Umbilical cord (tissue), 2 donors: ENCODE measurements around the gene EMC10. TPM values are rescaled to one million over a fixed set of nuclear protein-coding genes. Genes with fewer than 3 reads are reported as not detected.
A peak's percentile ranks its signal among the peaks of the same experiment; 100 is the strongest.
"Not testable (repeated sequence)": the region's sequence is repeated elsewhere in the genome, so short reads cannot be mapped to it uniquely, and the experiment has no call there.

Experiments used
- DNase-seq: peaks from one replicate; pipeline ENCODE4 v3.0.0-alpha.2; 2015; ENCODE audit warnings: low spot score
- total RNA-seq: library from RNA; depleted of rRNA; stranded (reverse); fragments of >200 nt; gene quantifications from one replicate; pipeline ENCODE4 v1.2.3, GENCODE V29; 2014; ENCODE audit warnings: low replicate concordance; ENCODE audit not compliant: insufficient read depth

The EMC10 gene
- total RNA-seq, 1 donor from 2014 or later = 37.1 TPM

DNA sequence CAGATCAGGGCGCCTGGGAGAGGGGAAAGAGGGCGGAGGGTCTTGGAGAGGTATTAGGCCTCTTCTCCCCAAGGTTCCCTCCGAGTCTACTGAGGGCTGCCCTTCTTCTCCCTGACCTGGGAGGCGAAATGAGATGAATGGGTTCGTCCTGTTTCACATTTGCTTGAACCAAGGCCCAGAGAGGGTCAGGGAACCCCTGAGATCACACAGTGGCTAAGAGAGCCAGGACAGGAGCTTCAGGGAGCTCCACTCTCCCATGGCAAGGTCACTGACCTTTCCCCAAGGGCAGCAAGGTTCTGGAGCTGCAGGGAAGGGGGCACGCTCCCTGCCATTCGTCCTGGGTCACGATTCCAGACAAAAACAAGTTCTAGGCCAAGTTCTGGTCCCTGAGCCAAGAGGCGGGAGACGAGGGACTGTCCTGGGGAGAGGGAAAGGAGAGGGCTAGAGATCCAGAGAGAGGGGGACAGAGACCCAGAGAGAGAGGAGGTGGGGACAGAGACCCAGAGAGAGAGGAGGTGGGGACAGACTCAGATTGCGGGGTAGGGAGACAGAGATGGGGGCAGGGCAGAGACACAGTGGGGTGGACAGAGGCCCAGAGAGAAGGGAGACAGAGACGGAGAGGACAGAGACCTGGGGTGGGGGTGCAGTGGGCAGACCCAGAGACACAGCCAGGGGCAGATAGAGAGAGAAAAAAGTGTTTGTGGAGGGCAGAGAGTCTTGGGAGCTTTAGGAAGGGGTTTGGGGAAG is 36.9 kb downstream of the EMC10 start:
- no peak for DNase-seq

DNA sequence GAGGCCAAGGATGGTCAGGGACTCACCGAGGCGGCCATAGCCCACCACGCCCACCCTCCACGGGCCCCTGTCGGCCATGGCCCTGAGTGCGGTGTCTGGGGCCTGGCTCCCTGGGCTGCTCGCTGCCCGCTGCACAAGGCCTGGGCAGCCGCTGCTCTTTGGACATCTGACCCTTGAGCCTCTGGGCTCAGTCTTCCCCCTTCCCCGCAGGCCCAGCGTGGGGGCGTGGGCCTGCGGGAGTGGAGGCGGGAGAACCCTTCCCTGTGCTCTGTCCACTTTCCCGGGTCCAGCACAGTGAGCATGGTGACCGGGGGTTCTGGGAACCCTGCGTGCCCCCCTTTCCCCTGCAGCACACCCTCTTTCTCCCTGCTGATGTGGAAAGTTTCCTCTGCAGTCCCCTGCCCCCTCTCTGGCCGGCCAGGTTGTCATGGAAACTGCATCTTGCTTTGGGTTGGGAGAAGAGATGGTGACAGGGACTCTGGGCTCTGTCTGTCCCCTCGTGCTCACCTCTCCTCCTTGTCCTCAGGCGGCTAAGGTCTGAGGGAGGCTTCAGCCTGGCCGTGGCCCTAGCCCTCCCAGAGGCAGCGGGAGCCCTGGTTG is 37.5 kb downstream of the EMC10 start, which contains the start of gene ASPDH:
ASPDH (minus strand) TSS at position 168 of the 600 bp plus-strand sequence; CDS start at position 78, 90 bp downstream.
- no peak for DNase-seq

DNA sequence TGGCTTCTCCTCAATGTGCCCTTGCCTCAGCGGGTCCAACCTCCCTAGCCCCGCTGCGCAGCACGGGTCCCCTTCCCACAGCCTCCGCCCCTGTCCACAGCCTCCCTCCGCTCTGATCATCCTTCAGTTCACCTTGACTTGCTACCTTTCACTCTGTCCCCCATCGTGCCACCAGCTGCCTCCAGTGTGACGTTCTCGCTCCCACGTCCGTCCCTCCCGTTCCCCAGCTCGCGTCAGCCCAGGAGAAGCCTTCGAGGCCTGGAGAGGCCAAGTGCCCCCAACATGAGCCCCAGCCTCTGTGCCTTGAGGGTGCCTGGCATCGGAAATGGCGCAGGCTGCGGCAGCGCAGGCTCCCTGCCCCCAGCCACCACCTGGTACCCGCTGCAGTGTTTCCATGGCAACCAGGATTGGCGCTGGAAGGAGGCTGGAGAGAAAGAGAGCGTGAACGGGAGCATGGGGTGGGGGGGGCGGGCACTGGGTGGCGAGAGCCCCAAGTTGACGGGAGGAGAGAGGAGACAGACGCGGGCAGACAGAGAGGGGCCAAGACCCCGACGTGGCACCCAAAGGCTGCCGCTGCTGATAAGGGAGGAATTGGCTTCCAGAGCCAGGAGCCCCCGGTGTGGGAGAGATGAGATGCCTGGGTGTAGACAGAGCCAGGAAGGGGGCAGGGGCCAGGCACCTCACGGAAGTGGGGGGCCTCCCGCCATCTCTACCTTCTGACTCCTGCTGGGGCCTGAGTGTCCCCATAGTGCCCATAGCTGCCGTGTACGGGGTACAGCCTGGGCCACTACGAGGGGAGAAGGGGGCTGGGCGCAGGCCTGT is 38.2 kb downstream of the EMC10 start:
- DNase-seq = no peak

DNA sequence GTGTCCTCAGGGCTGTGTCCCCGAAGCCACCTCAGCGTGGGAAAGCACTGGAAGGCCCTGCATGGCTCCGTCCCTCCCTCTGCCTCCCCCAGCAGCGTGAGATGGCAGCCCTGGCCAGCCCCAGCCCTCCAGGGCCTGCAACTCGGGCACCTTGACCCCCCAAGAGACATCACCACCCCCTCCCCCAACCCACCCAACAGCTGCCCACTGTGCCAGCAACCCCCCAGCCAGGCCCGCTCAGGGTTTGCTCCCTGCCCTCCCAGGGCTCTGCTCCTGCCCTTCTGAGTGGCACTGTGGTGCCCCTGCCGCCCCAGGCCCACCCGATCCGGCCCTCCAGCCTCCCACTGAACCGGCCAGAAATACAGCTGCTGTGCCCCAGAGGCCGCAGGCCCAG is 38.9 kb downstream of the EMC10 start:
- no peak for DNase-seq

DNA sequence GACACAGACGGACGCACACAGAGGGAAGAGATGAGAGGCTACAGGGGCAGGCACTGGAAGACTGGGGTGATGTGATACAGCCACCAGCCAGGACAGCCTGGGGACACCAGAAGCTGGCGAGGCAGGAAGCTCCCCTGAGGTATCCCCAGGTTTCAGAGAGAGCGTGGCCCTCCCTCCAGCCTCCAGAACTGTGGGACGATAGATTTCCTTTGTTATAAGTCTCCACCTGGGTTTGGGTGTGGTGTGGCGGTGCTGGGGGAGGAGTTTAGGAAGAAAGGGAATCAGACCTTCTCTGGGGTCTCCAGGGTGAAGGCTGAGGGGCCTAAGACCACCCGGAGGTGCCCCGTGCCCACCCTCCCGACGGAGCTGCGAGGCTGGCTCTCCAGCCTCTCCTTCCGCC is 40.1 kb downstream of the EMC10 start:
- DNase-seq = no peak

DNA sequence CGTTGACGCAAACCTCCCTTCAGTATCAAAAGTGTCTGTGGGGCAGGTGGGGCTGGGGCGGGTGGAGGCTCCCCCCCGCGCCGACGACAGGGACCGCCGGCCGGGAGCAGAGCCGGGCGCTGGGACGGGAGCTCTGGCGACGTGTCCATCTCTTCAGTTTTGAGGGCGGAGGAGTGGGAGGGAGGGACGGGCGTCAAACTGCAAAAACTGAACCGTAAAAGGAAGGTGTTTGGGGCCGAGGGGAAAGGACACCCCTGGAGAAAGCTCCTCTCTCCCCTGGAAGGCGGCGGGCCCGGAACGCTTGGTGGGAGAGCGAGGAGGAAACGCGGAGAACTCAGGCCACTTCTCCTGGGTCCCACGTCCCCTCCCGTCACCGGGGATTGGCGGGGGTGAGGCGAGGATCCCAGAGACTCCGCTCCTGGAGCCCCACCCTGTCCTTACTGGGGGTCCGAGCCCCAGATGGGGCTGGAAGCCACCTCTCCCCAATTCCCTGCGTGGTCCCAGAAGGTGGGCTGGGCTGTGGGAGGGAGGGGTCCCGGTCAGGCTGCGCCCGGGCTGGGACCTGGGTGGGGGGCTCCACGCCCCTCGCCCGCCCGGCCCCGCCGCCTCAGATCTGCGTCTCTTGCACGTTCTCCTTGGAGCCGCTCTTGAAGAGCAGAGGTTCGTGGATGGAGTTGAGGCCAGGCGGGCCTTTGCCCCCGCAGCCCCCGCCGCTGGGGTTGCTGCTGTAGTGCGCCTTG is 40.8 kb downstream of the EMC10 start:
- DNase-seq = no peak

DNA sequence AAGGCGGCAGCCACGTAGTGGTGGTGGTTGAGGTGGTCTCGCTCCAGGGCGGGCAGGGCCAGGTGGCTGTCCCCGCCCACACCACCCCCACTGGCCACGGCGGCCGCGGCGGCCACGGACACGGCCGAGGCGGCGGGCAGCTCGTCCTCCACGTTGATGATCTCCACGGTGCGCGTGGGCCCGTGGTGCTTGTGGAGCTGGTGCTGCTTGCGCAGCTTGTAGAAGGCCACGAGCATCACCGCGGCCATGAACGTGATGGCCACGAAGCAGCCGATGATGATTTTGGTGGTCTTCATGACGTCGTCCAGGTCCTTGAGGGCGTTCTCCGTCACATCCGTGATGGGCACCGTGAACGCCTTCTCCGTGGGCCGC is 41.4 kb downstream of the EMC10 start:
- DNase-seq = no peak

DNA sequence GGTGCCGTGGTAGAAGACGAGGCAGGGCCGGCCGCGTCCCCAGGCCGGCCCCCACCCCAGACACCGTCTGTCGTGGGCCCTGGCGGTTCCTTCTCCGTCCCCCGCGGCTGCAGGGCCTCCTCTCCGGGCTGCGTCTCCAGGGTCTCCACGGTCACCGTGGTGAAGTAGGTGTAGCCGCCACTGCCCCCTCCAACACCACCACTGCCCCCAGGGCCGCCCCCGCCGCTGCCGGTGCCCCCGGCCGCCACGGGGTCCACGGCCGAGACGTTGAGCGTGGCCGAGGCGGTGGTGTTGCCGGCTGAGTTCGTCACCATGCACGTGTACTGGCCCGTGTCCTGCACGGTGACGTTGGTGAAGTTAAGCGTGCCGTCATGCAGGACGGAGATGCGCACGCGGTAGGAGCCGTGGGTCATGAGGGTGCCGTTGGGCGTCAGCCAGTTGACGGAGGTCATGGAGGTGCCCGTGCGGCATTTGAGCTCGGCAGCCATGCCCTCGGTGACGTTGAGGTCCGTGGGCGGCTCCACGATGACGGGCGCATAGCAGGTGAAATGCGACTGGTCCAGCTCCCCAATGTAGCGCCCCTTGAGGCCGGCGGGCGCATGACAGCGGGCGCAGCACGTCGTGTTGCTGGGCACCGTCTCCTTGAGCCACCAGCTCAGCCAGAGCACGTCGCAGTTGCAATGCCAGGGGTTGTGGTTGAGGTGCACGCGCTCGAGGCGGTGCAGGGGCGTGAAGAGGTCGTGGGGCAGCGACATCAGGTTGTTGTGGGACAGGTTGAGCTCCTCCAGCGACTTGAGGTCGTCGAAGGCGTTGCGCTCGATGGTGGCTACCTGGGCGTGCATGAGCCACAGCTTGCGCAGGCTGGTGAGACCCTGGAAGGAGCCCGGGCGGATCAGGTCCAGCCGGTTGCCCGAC is 42.0 kb downstream of the EMC10 start:
- no peak for DNase-seq

DNA sequence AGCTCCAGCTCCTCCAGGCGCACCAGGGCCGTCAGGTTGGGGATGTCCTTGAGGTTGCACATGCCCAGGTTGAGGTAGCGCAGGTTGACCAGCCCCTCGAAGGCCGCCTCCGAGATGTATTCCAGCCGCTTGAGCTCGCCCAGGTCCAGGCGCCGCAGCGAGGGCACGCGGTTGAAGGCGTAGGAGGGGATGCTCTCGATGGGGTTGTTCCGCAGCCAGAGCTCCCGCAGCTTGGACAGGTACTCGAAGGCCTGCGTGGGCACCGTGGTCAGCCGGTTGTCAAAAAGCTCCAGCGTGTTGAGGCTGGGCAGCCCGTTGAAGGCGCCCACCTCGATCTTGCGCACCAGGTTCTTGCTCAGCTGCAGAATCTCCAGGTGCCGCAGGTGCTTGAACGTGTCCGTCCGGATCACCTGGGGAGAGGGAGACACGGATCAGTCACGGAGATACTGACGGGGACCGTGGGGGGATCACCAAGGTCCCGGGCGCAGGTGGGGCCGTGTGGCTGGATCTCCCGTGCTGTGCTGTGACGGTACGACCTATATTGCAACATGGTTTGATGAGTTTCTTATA is 42.8 kb downstream of the EMC10 start:
- no peak for DNase-seq

DNA sequence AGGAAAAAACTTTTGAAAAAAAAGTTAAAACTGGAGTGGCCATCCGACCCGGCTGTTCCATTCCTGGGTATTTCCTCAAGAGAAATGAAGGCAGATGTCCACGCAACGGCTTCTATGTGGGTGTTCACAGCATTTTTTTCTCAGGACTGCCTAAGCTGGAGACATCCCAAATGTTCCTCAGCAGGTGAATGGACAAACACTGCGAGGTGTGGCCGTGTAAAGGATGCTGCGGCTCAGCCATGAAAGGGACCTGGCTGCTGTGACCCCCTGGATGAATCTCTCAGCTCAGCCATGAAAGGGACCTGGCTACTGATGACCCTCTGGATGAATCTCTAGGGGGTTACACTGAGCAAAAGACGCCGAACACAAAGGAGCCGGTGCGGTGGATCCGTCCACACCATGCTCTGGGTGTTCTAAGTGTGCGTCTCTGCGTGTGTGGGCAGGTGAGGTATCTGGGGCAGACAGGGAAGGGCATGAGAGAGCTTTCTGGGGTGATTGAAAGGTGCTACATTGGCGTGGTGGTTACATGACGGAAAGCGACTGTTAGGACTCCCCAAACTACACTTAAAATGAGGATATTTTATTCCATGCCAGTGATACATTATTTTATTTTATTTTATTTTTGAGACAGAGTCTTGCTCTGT is 44.6 kb downstream of the EMC10 start:
- DNase-seq = no peak

DNA sequence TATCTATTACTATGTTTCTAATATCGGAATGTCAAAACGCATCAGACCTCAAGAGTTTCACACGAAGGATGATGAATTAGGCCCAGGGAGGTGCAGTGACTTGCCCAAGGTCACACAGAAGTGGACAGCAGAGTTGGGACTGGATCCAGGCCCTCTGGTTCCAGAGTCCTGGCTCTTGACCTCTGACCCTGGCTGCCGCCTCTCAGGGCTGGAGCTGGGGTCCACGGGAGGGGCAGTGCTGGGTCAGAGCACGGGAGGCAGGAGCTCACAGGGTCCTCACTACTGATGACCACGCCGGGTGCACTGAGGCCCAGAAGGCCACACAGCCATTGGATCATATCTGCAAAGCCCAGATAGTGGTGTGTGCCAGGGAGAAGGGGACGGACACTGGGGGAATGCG is 46.6 kb downstream of the EMC10 start:
- no peak for DNase-seq

DNA sequence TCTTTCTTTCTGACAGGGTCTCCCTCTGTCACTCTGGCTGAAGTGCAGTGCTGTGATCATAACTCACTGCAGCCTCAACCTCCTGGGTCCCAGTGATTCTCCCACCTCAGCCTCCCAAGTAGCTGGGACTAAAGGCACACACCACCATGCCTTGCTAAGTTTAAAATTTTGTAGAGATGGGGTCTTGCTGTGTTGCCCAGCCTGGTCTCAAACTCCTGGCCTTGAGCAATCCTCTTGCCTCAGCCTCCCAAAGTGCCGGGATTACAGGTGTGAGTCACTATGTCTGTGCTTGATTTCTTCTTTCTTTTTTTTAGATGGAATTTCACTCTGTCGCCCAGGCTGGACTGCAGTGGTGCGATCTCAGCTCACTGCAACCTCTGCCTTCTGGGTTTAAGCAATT is 51.7 kb downstream of the EMC10 start:
- not testable (repeated sequence) for DNase-seq

DNA sequence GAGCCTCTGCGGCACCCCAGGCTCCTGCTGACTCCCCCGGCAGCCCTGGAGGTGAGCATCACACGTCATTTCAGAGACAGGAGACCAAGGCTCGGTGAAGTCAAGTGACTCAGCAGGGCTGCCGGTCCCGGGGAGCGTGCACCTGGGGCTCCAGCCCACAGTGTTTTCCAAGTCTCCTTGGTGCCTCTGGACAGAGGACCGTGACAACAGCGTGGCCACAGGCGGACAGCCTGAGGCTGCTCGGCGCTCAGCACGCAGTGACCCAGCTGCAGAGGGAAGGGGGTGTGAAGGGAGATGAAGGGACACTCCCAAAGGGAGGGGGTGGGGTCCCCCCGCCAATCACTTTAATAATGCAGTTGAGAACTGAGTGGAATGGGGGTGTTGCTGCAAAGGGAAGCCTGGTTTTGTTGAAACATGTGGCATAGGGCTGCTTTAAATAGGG is 54.9 kb downstream of the EMC10 start:
- DNase-seq = no peak

DNA sequence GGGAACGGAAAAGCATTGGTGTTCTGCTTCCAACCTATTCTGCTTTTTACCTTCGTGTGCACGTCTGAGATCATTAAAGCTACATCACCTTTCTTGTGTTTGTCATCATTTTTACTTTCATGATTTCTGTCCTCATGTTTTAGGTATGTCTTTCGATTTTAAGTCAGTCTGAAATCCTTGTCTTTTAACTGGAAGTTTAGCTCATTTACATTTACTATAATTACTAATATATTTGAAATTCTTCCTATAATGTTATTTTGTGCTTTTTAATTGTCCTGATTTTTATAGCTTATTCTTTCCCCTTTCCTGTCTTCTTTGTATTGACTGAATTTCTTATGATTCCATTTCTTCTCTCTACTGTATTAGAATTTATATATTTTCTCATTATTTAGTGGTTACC is 56.6 kb downstream of the EMC10 start:
- no peak for DNase-seq

DNA sequence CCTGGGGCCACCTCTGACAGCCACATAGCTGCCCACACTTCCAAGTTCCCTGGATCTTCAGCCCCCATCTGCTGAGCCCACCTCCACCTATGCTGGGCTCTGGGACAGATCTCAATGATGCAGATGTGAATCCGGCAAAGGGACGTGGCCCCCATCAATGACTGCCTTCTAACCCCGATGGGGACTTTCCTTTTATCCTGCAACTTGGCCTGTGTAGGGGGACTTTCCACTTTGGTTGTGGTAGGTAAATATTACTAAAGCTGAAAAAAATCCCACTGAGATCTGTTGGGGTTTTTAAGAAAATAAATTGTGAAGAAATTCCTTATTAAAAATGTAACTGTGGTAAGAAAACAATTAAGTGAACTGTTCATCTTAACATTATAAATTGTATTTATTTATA is 58.2 kb downstream of the EMC10 start:
- no peak for DNase-seq

DNA sequence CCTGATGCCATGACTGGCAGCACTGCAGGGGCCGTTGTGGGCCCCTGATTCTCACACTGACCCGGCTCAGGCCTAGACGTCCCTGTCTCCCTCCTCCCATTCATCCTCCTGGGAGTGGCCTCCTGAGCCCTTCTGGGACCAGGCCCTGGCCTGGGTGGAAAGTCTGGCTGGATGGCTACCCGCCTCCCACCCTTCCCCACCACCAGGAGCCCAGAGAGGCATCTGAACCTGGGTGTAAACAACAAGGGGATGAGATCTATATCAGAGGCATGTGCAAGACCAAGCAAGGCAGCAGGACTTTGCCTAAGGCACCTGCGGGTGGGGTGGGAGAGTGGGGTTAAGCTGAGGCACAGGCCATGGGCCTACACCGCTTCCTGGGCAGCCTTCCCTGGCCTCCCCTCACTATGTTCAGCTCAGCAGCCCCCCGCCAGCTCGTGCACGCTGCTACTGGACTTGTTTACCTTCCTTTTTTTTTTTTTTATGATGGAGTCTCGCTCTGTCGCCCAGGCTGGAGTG is 59.4 kb downstream of the EMC10 start:
- DNase-seq = no peak

DNA sequence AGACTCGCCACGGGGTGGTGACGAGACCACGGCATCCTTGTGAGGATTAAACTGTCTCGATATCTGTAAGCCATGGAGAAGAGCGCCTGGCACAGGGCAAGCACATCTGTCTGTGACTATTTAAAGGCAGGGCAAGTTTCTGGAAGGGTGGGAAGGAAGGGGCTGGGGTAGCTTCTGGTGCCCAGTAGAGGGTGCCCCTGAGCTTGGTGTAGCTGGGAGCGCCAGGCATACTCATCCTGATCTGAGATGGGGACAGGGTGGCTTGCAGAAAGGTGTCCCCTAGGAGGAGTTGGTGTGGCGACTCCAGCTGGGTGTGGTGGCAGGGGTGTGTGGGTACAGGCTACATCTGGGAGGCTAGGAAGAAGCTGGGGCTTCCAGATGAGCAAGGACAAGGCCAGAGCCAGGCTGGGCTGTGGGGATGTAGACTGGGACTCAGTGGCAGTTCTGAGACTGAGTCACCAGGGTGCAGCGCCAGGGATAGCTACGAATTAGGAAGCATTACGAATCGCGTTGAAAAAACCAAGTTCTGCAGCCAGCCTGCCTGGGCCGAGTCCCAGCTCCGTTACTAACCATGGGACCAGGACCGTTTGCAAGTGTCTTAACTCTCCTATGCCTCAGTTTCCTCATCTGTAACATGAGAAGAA is 60.5 kb downstream of the EMC10 start:
- DNase-seq = no peak

DNA sequence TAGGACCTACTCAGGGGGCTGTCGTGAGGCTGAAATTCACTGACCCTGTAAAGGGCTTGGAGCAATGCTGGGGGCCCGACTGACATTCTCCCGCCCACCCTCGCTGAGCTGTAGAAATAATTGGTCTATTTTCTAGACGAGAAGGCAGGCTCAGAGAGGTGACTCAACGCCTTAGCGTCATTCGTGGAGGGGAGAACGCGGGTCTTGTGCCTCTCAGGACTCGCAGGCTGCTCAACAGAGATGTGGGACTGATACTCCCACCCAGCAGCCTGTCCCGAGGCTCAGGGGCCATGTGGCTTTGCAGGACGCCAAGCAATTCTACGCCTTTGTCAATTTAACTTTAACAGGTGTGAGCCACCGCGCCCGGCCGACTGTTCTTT is 61.0 kb downstream of the EMC10 start:
- DNase-seq = no peak

DNA sequence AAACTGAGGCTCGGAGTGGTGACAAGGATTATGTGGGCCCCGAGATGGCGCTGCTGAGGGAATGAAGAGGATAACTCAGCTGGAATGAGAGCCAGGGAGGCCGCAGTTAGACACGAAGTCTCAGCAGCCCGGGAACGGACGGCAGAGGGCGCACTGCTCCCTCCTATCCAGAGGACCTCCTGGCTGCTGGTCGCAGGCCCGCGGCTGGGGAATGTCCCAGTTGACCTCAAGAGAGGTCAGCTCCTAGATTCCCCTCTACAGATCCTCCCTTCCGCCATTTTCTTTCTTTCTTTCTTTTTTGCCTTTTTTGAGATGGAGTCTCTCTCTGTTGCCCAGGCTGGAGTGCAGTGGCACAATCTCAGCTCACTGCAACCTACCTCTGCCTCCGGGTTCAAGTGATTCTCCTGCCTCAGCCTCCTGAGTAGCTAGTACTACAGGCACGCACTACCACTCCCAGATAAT is 61.5 kb downstream of the EMC10 start:
- DNase-seq = peak; percentile 67
